ENCODE results near the gene CNTROB.
"Not testable (repeated sequence)": the region's sequence is repeated elsewhere in the genome, so short reads cannot be mapped to it uniquely, and the experiment has no call there.

Gene CNTROB

DNA sequence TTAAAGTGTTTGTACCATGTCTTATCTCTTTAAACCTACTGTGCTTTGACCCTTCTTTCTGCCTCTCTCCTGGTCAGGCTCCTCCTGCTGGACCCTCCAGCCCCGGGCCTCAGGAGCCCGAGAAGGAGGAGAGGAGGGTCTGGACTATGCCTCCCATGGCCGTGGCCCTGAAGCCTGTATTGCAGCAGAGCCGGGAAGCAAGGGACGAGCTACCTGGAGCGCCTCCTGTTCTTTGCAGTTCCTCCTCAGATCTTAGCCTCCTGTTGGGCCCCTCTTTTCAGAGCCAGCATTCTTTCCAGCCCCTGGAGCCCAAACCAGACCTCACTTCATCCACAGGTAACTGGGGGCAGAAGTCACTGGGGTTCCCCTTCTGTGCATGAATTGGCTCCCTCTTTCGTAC lies 13.6 kb downstream of the CNTROB start:
- DNase-seq (ENCODE audit: low read depth in 2 of 2), result no peak

DNA sequence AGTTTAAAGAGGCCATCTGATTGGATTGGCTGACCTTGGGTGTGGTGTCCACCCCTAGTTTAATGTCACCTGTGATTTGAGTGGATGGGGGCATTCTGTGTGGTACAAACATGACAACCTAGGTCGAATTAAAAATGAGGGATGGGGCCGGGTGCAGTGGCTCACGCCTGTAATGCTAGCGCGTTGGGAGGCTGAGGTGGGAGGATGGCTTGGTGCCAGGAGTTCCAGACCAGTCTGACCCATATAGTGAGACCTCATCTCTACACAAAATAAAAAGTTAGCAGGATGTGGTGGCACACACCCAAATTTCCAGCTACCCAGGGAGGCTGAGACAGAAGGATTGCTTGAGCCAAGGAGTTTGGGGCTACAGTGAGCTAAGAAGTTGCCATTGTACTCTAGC lies 14.4 kb downstream of the CNTROB start:
- DNase-seq (ENCODE audit: low read depth in 2 of 2), result no peak

DNA sequence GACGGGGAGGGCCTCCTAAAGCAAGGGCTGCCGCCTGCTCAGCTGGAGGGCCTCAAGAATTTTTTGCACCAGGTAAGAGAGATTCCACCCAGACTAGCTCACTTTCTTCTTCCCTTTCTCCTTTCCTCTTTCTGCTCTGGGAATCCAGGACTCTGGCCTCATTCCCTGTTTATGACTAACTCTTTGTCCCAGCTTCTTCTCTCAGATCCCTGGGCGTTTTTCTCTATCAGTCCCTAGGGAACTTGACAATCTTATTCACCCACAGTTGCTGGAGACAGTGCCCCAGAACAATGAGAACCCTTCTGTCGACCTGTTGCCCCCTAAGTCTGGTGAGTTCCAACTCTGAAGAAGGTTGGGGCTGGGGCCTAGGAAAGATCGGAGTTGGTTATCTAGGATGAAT lies 15.6 kb downstream of the CNTROB start:
- no peak for DNase-seq (ENCODE audit: low read depth in 2 of 2)

DNA sequence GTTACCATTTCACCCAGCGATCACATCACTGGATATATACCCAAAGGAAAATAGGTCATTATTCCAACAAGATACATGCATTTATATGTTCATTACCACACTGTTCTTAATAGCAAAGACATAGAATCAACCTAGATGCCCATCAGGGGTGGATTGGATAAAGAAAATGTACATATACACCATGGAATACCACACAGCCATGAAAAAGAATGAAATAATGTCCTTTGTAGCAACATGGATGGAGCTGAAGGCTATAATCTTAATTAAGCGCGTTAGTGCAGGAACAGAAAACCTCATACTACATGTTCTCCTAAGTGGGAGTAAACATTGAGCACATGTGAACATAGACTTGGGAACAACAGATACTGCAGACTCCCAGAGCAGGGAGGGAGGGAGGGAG lies 18.6 kb downstream of the CNTROB start:
- no peak for DNase-seq (ENCODE audit: low read depth in 2 of 2)

DNA sequence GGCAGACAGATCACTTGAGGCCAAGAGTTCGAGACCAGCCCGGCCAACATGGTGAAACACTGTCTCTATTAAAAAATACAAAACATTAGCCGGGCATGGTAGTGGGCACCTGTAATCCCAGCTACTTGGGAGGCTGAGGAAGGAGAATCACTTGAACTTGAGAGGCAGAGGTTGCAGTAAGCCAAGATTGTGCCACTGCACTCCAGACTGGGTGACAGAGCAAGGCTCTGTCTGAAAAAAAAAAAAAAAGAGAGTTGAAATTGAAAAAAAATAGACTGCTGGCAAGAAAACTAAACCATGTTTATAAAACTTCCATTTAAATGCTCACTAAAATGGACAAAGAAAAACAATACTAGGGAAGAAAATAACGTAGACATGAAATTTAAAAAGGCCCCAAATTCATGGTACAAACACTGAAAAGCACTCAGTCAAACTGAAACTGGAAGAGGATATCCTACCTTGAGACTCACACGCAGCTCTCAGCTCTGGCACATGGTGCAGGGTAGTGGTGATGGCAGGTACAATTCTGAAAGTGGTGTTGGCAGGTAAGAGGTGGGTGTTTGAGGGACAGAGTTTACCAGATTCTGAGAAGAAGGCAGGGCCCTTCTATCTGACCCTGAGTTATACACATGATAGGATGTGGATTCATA lies 19.3 kb downstream of the CNTROB start:
- no peak for DNase-seq (ENCODE audit: low read depth in 2 of 2)

DNA sequence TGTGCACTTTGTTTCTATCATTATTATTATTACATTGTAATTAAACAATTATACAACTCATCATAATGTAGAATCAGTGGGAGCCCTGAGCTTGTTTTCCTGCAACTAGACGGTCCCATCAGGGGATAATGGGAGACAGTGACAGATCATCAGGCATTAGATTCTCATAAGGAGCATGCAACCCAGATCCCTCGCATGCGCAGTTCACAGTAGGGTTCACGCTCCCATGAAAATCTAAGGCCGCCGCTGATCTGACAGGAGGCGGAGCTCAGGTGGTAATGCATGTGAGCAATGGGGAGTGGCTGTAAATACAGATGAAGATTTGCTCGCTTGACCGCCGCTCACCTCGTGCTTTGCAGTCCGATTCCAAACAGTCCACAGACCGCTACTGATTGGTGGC lies 21.3 kb downstream of the CNTROB start:
- DNase-seq (ENCODE audit: low read depth in 2 of 2), result not testable (repeated sequence)

DNA sequence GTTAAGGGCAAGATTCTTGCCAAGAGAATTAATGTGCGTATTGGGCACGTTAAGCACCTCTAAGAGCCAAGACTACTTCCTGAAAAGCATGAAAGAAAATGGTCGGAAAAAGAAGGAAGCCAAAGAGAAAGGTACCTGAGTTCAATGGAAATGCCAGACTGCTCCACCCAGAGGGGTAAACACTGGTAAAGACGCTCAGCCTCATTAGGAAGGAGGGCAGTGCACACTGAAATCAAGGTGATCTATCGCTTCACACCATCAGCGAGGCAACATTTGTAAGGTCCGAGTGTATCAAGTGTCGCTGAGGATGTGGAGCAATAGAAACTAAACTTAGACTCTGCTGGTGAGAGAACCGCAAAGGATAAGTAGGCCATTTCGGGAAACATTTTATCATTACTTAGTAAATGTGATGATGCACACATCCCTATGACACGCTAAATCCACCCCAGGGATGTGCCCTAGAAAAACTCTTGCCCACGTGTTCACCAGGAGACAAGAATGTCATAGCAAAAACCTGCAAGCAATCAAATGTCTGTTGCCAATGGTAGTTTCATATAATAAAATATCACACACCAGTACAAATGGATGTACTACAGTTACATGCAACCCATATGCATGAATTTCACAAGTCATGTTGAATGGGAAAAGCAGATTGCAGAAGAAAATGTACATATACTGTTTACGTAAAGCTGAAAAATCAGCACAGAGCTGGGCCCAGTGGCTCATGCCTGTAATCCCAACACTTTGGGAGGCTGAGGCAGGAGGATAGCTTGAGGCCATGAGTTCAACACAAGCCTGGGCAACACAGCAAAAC lies 23.6 kb downstream of the CNTROB start:
- no peak for DNase-seq (ENCODE audit: low read depth in 2 of 2)

DNA sequence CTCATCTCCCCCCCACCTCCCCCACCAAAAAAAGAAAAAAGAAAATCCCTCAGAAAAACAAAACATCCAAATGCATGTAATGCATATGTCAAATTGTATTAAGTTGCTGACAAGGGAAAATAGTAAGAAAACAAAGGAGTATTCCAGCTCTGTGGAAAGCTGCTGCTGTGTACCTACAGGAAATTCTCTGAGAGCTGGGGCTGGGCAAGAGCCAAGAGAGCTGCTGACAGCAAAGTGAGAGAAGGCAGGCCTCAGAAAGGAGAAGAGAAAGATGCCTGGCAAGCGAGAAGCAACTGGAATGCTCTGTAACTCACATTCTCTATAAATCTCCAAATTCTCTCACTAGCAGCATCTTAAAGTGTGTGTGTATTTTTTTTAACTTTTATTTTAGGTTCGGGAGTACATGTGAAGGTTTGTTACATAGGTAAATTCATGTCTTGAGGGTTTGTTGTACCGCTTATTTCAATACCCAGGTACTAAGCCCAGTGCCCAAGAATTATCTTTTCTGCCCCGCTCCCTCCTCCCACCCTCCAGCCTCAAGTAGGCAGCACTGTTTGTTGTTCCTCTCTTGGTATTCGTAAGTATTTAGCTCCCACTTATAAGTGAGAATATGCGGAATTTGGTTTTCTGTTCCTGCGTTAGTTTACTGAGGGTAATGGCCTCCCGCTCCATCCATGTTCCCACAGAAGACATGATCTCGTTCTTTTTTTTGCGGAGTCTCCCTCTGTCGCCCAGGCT lies 24.4 kb downstream of the CNTROB start:
- no peak for DNase-seq (ENCODE audit: low read depth in 2 of 2)

DNA sequence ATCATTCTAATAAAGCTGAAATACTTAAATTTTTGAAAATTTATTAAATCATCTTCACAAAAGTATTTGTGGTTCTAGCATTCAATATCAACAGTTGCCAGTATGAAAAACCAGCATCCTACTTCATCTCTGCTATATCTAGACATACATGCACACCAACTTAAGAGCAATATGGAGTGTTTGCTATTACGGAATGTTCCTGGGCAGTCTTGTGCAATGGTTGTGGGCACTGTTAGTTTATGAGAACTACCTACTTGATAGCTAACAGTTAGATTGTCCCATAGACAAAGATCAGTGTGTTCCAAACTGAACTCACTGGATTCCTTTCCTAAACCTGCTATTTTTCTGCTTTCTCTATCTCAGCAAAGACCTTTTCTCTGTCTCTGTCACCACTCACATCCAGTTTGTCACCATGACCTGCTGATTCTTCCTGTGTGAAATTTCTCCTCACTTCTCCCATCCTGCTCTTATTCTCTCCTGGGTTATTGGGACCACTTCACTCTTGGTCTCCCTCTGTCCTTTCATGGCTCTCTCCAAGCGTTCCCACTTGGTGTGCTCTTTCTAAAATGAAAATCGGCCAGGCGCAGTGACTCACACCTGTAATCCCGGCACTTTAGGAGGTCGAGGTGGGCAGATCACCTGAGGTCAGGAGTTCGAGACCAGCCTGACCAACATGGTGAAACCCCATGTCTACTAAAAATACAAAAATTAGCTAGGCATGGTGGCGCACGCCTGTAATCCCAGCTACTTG lies 27.7 kb downstream of the CNTROB start:
- no peak for DNase-seq (ENCODE audit: low read depth in 2 of 2)

DNA sequence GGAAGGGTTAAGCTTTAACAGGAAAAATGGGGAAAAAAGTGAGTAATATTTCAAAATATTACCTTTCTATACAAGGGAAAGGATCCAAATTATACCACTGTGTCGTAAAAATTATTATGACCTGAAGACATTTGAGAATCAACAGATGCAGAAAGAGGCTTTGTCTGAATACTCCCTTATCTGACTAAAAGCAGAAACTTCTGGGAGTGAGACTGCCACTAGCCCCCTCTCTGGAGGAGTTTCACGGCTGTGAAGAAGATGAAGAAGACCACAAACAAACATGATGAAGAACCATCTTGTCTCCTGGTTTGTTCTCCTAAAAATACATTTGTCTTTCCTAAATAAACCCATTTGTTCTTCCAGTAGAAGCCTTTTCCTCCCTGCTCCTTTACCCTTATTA lies 29.4 kb downstream of the CNTROB start:
- DNase-seq (ENCODE audit: low read depth in 2 of 2), result no peak

DNA sequence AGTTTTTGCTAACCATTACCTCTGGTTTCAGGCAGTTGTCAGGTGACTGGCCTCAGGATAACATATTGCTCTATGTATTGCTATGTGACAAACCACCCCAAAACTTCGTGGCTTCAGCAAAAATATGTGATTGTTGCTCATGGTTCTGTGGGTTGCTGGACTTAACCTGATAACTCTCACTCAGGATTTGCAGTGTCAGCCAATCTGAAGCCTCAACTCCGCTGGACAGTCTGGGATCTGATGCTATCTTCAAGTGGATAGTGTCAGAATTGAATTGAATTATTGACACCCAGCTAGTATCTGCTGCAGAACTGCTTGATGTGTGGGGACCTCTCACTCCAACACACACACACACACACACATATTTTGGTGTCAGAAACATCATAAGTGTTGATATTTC lies 35.7 kb downstream of the CNTROB start:
- no peak for DNase-seq (ENCODE audit: low read depth in 2 of 2)

DNA sequence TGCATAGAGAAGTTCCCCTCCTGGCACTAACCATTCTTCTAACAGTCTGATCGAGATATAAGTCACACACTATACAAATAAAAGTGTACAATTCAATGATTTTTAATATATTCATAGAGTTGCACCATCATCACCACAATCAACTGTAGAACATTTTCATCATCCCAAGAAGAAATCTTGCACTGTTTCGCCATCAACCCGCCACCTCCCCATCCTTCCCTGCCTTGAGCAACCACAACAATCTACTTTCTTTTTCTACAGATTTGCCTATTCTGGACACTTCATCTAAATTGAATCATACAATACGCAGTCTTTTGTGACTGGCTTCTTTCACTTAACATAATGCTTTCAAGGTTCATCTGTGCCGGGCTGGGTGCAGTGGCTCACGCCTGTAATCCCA lies 37.4 kb downstream of the CNTROB start:
- no peak for DNase-seq (ENCODE audit: low read depth in 2 of 2)

DNA sequence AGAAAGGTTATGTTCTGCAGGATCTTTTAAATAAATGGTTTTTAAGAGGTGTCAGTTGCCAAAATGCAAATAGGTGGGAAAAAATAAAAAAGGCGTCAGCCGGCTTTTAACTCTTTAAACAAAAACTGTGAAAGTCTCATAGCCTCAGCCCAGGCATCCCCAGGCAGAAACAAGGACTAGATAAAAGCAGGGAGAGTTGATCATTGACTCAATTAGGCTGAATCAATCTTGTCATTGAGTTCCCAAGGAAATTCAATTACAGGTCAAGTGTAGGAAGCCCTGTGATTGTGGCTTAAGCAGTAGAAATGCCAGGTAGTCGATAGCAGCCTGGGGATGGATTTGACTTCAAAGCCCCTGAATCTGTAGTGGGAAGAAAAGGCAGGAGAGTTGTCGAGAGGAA lies 39.6 kb downstream of the CNTROB start:
- no peak for DNase-seq (ENCODE audit: low read depth in 2 of 2)

DNA sequence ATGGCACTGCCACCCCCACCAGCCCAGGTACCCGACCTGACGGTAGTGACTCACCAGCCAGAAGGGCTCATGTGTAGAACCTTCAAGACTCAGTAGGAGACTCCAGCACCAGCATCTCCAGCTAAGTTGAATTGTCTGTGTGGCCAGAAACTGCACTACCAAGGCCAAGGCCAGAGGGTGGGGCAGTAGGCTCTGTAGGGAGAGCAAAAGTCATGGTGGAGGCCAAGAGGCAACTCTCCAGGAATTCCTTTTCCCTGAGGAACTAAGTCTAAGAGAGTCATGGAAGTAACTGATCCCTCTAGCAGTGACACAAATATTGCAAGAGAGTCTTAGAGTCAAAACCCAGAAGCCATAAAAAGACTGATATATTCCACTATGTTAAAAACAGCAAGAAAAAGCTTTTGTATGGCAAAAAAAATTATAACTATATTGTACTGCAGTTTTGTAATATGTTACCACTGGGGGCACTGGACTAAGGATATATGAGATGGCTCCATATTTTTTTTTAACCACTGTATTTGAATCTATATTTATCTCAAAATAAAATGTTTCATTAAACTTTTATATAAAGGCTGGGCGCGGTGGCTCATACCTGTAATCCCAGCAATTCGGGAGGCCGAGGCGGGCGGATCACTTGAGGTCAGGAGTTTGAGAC lies 40.3 kb downstream of the CNTROB start:
- DNase-seq (ENCODE audit: low read depth in 2 of 2), result no peak

DNA sequence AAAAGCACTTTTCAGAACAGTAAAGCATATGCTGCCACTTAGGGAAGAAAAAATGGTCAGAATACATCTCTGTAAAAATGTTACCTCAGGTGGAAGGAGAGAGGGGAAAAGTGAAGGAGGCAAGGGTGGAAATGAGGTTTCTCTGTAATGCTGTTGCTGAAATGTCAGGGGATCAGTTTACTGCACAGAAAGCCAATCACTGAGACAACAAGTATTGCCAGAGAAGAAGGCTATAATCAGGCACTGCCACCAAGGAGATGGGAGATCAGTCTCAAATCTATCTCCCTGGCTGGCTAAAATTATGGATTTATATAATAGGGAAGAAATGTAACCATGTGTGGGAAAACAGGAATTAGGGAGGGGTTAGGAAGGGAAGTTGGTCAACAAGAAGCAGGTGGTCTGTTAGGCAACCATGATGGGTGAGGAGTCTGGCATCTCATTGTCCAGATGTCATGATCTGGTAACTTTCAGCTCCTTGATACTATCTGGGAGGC lies 42.7 kb downstream of the CNTROB start:
- DNase-seq (ENCODE audit: low read depth in 2 of 2), result no peak

DNA sequence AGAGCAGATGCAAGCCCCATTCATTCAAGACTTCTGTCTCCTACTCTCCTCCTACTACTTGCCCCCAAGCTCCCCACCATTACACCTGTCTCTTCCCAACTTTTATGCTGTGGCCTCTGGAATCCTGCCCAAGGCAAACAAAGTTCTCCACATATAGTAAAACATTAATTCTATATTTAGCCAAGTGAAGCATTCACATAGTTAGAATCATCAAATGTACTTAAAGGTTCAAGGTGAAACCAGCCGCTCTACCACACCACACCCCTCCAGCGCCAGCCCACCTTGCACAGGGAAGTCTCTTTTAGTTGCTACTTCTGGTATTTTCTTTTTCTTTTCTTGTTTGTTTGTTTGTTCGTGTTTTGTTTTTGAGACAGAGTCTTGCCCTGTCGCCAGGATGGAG lies 45.0 kb downstream of the CNTROB start:
- no peak for DNase-seq (ENCODE audit: low read depth in 2 of 2)

DNA sequence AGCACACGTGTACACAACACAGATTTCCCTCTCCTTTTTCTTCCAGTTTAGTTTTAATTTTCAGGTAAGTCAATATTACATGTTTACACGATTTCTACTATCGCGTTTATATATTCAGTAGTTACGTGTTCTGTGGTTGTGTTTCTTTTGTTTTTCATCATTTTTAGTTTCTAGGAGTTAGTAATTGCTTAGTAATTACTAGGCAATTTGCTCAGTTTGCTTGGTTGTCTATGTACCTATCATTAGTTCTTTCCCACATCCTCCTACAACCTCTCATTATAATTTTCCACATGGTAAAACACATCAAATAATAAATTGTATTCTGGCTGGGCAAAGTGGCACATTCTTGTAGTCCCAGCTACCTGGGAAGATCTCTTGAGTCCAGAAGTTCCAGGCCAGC lies 45.8 kb downstream of the CNTROB start:
- no peak for DNase-seq (ENCODE audit: low read depth in 2 of 2)

DNA sequence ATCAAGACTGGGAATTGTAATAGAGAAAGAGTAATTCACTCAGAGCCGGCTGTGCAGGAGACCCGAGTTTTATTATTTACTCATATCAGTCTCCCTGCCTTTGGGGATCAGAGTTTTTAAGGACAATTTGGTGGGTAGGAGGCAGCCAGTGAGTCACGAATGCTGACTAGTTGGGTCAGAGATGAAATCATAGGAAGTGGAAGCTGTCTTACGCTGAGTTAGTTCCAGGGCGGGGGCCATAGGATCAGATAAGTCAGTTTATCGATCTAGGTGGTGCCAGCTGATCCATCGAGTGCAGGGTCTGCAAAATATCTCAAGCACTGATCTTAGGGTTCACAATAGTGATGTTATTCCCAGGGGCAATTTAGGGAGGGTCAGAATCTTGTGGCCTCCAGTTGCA lies 50.2 kb downstream of the CNTROB start:
- no peak for DNase-seq (ENCODE audit: low read depth in 2 of 2)

DNA sequence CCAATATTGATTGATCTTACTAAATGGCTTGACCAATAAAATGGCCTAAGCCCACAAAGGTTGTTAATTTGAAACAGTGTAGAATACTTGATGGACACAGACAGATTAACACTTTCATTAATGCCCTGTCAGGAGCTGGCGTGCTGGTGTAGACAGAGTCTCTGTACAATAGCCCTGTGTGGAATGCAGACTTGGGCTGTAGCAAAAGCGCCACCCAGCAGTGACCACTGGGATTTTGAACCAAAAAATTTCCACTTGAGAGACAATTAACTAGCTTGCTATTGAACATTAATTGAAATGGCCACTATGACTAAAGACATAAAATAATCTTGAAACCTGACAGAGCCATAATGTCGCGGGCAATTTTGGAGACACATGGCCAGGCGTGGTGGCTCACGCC lies 50.7 kb downstream of the CNTROB start:
- DNase-seq (ENCODE audit: low read depth in 2 of 2), result no peak

DNA sequence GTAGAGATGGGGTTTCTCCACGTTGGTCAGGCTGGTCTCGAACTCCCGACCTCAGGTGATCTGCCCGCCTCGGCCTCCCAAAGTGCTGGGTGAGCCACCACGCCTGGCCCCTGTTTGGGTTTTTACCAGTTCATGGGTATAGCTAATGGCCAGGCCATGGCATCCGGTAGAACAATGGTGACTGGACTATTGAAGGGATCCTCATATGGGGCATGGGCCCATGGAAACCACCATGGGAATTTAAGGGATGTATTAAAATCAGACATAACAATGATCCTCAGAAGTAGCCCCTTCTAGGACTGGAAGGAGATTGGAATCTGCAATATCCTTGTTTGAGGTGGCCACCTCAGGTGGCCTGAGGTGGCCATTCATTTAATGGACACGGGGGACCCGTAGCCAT lies 52.9 kb downstream of the CNTROB start:
- no peak for DNase-seq (ENCODE audit: low read depth in 2 of 2)

DNA sequence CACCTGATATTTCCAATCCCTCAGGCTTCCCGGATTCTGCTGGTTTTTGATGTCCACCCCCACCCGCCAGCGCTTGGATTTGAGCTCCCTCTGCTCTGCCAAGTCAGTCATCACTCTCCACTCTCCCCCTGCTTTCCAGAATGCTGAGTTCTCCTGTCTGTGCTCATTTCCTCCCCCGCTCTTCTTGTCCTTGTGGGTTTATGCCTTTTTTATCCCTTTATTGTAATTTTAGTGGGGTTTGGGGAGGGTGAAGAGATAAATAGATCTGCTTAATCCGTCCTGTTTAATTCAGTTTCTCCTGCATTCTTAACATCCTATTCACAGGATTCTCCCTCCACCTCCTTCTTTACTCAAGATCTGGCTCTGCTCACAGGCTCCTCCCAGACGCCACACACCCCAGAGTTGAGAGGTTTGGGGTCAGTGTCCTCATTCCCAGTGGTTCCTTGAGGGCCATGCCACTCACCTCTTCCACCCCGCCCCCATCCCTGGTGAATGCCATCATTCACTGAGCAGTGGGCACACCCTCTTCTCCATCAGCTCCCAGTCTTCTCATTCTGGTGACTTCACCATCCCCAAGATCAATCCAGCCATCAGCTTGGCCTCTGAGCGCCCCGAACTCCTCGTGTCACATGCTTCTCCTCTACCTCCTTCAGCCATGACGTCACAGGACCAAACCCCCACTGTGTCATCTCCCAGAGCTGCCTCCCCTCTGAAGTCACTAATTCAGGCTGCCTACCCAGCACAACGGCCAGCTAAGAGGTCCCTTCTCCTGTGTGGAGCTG lies 55.3 kb downstream of the CNTROB start:
- DNase-seq (ENCODE audit: low read depth in 2 of 2), result no peak
